GM12865 (cell line): ENCODE measurements around the gene DOK1.

Experiments
- DNase-seq: peaks from one replicate; pipeline ENCODE4 v3.0.0; 2010; ENCODE audit warnings: low read depth
- H3K4me3 ChIP-seq: 2 replicates; pipeline ENCODE4 v1.5.1; 2011; ENCODE audit warnings: mild to moderate bottlenecking, low read depth, low read length, control low read depth
- CTCF ChIP-seq: IDR thresholded peaks from 2 replicates; pipeline ENCODE4 v1.5.1; 2011; ENCODE audit warnings: low read length, control low read depth, low read depth, inconsistent platforms; ENCODE audit not compliant: insufficient read depth; ENCODE audit errors: missing control alignments

The DOK1 gene

GRCh38 chr2:74515981-74516633 lies 38.4 kb upstream of the DOK1 start:
- H3K4me3 ChIP-seq = peak overlapping the region; percentile 34
- peak; percentile 82 for DNase-seq
- TF ChIP-seq CTCF = no peak

- TF ChIP-seq CTCF = no peak
- H3K4me3 ChIP-seq = peak overlapping the region; percentile 34
- DNase-seq = no peak
These were observed 37.9 kb upstream of the DOK1 start for GRCh38 chr2:74516650-74517049.

- DNase-seq = no peak
These were observed 32.0 kb upstream of the DOK1 start for GRCh38 chr2:74522516-74522915.

GRCh38 chr2:74524005-74524404 lies 30.5 kb upstream of the DOK1 start:
- no peak overlapping the region for H3K4me3 ChIP-seq
- DNase-seq = no peak
- TF ChIP-seq CTCF = no peak

More at GRCh38 chr2:74522516-74522915, 32.0 kb upstream of the DOK1 start:
- no peak overlapping the region for H3K4me3 ChIP-seq
- no peak for TF ChIP-seq CTCF

GRCh38 chr2:74524955-74525716 lies 29.4 kb upstream of the DOK1 start:
- no peak for DNase-seq
- H3K4me3 ChIP-seq = no peak overlapping the region
- no peak for TF ChIP-seq CTCF

GRCh38 chr2:74525717-74526648 lies 28.5 kb upstream of the DOK1 start, which contains the start of gene DQX1:
Gene DQX1 (minus strand): TSS chr2:74526231. CDS start chr2:74525729, 502 bp downstream.
- no peak for TF ChIP-seq CTCF
- H3K4me3 ChIP-seq = no peak within 1 kb of the TSS
- DNase-seq = peak; percentile 75
